Activated naive CD4-positive, alpha-beta T cell treated with anti-CD3 and anti-CD28 coated beads, Interleukin-2, amount 50 U/mL, for 24 hours (primary cell): ENCODE measurements around the gene EFEMP2.

Experiments
- H3K27ac Mint-ChIP-seq: one replicate; pipeline ENCODE4 v1.8.0; 2021; ENCODE audit warnings: mild to moderate bottlenecking, mixed read lengths
- H3K27me3 Mint-ChIP-seq: one replicate; pipeline ENCODE4 v1.8.0; 2021; ENCODE audit warnings: mixed read lengths
- H3K36me3 Mint-ChIP-seq: one replicate; pipeline ENCODE4 v1.8.0; 2021; ENCODE audit warnings: mixed read lengths
- H3K4me1 Mint-ChIP-seq: one replicate; pipeline ENCODE4 v1.8.0; 2021; ENCODE audit warnings: mixed read lengths
- H3K4me3 Mint-ChIP-seq: one replicate; pipeline ENCODE4 v1.8.0; 2021; ENCODE audit warnings: mild to moderate bottlenecking, mixed read lengths
- H3K9me3 Mint-ChIP-seq: one replicate; pipeline ENCODE4 v1.8.0; 2021; ENCODE audit warnings: mixed read lengths

EFEMP2 gene

GRCh38 chr11:65872586-65873317 lies at the start of gene EFEMP2:
Gene EFEMP2, minus strand, starts transcription at chr11:65872800. Its CDS starts 446 bp downstream, at chr11:65872354.
- no peaks in the 10 kb centered on the region for H3K27me3 Mint-ChIP-seq
- peak within 1 kb of the TSS; percentile 92 for H3K4me3 Mint-ChIP-seq
- H3K36me3 Mint-ChIP-seq = no peaks in the 10 kb centered on the region
- H3K9me3 Mint-ChIP-seq = no peaks in the 10 kb centered on the region
- peak within 1 kb of the TSS; percentile 91 for H3K27ac Mint-ChIP-seq
- peaks cover 18% of the 10 kb centered on the region for H3K4me1 Mint-ChIP-seq

GRCh38 chr11:65921876-65922275 lies 49.3 kb upstream of the EFEMP2 start:
- no peak overlapping the region for H3K4me3 Mint-ChIP-seq
- no peaks in the 10 kb centered on the region for H3K9me3 Mint-ChIP-seq
- H3K27me3 Mint-ChIP-seq = no peaks in the 10 kb centered on the region
- H3K27ac Mint-ChIP-seq = no peak overlapping the region
- H3K36me3 Mint-ChIP-seq = peaks cover 6% of the 10 kb centered on the region
- H3K4me1 Mint-ChIP-seq = peaks cover 34% of the 10 kb centered on the region

- Mint-ChIP-seq H3K9me3 (no peaks in the 10 kb centered on the region), H3K27me3 (no peaks in the 10 kb centered on the region), H3K27ac (no peak overlapping the region), H3K36me3 (peaks cover 6% of the 10 kb centered on the region), H3K4me3 (peak overlapping the region; percentile 91), H3K4me1 (peaks cover 41% of the 10 kb centered on the region)
Observed at GRCh38 chr11:65921033-65921555, 48.5 kb upstream of the EFEMP2 start.

- peaks cover 46% of the 10 kb centered on the region for H3K4me1 Mint-ChIP-seq
- no peaks in the 10 kb centered on the region for H3K9me3 Mint-ChIP-seq
- H3K4me3 Mint-ChIP-seq = peak overlapping the region; percentile 91
- no peaks in the 10 kb centered on the region for H3K27me3 Mint-ChIP-seq
- H3K27ac Mint-ChIP-seq = peak overlapping the region; percentile 80
- H3K36me3 Mint-ChIP-seq = peaks cover 6% of the 10 kb centered on the region
Observed at GRCh38 chr11:65920372-65920802, 47.8 kb upstream of the EFEMP2 start.

- H3K27ac Mint-ChIP-seq = peak overlapping the region; percentile 90
- H3K9me3 Mint-ChIP-seq = no peaks in the 10 kb centered on the region
- peak overlapping the region; percentile 91 for H3K4me3 Mint-ChIP-seq
- H3K27me3 Mint-ChIP-seq = no peaks in the 10 kb centered on the region
- peaks cover 52% of the 10 kb centered on the region for H3K4me1 Mint-ChIP-seq
- H3K36me3 Mint-ChIP-seq = peaks cover 6% of the 10 kb centered on the region
Observed at GRCh38 chr11:65919573-65920371, 47.2 kb upstream of the EFEMP2 start.

GRCh38 chr11:65919141-65919572 lies 46.6 kb upstream of the EFEMP2 start, which contains the start of gene DRAP1:
Gene DRAP1, plus strand, starts transcription at chr11:65919426. Its CDS starts 76 bp downstream, at chr11:65919502.
- H3K4me3 Mint-ChIP-seq = peak within 1 kb of the TSS; percentile 91
- no peaks in the 10 kb centered on the region for H3K9me3 Mint-ChIP-seq
- peak within 1 kb of the TSS; percentile 90 for H3K27ac Mint-ChIP-seq
- no peaks in the 10 kb centered on the region for H3K27me3 Mint-ChIP-seq
- peaks cover 6% of the 10 kb centered on the region for H3K36me3 Mint-ChIP-seq
- H3K4me1 Mint-ChIP-seq = peaks cover 57% of the 10 kb centered on the region

DNA sequence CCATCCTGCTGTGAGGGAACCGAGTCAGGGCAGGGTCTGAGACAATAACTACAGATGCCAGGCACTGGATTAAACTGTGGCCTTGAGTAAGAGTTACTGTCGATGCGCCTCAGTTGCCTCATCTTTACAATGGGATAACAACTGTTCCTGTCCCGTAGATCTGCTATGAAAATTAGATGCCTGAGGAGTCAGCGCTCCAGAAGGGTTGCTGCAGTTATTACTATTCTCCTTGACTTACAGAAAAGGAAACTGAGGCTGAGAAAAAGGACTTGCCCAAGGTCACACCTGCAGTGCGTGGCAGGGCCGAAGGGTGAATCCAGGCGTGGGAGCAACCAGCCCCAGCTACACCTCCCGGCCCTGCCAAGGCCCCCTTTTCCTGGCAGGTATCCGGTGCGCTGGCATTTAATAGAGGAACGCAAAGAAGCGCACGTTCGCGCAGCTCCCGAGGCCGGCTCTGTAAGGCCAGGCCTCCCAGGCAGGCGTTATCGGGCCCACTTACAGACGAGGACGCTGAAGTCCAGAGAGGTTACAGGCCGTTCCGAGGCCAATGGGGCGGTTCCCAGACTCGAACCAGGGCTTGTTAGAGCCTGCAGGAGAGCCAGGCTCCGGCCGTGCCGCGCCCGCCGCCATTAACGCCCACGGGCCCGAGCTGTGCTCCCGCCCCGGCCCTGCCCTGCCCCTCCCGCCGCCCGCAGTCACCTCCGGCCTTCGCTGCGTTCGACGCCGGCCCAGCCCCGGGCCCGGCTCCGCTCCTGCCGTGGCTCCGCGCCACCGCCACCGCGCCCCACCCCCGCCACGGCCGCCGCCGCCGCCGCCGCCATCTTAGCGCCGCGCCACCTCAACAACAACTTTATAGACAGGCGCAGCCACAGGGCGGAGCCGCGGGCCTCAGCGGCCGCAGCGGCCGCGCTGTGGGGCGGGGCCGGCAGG lies 45.9 kb upstream of the EFEMP2 start, which contains the start of gene C11orf68:
C11orf68 (minus strand) TSS at position 852 of the 930 bp plus-strand sequence; CDS start at position 821, 31 bp downstream.
- H3K4me1 Mint-ChIP-seq = peaks cover 55% of the 10 kb centered on the region
- no peaks in the 10 kb centered on the region for H3K27me3 Mint-ChIP-seq
- peak within 1 kb of the TSS; percentile 91 for H3K4me3 Mint-ChIP-seq
- no peaks in the 10 kb centered on the region for H3K9me3 Mint-ChIP-seq
- peak within 1 kb of the TSS; percentile 90 for H3K27ac Mint-ChIP-seq
- H3K36me3 Mint-ChIP-seq = peaks cover 6% of the 10 kb centered on the region

GRCh38 chr11:65917434-65918210 lies 45.0 kb upstream of the EFEMP2 start:
- Mint-ChIP-seq H3K27ac (no peak overlapping the region), H3K27me3 (no peaks in the 10 kb centered on the region), H3K9me3 (no peaks in the 10 kb centered on the region), H3K4me3 (peak overlapping the region; percentile 86), H3K36me3 (peaks cover 2% of the 10 kb centered on the region), H3K4me1 (peaks cover 49% of the 10 kb centered on the region)

DNA sequence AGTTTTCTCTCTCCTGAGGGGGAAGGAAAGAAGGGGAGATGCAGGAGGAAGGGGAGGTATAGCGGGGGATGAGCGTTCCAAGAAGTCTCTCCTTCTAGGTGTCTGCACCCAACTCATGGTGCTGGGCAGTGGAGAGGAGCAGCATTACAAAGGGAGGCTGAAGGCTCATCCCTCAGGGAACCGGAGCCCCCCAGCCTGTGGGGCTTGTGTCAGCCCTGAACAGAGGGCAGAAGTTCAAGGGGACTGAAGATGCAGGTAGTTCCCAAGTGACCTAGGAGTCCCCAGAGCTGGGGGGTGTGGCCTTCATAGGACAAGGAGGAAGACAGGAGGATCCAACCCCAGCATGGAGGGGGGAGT lies 44.5 kb upstream of the EFEMP2 start:
- H3K36me3 Mint-ChIP-seq = peaks cover under 1% of the 10 kb centered on the region

GRCh38 chr11:65916391-65916790 lies 43.8 kb upstream of the EFEMP2 start:
- peak overlapping the region; percentile 86 for H3K4me3 Mint-ChIP-seq
- H3K36me3 Mint-ChIP-seq = no peaks in the 10 kb centered on the region
- H3K27ac Mint-ChIP-seq = peak overlapping the region; percentile 66
- no peaks in the 10 kb centered on the region for H3K27me3 Mint-ChIP-seq
- H3K4me1 Mint-ChIP-seq = peaks cover 42% of the 10 kb centered on the region
- H3K9me3 Mint-ChIP-seq = no peaks in the 10 kb centered on the region

More for the DNA sequence above, 44.5 kb upstream of the EFEMP2 start:
- Mint-ChIP-seq H3K4me1 (peaks cover 43% of the 10 kb centered on the region), H3K27ac (peak overlapping the region; percentile 66), H3K27me3 (no peaks in the 10 kb centered on the region), H3K9me3 (no peaks in the 10 kb centered on the region), H3K4me3 (peak overlapping the region; percentile 86)

- Mint-ChIP-seq H3K36me3 (no peaks in the 10 kb centered on the region), H3K27me3 (no peaks in the 10 kb centered on the region), H3K9me3 (no peaks in the 10 kb centered on the region), H3K4me3 (no peak overlapping the region), H3K27ac (no peak overlapping the region), H3K4me1 (peaks cover 42% of the 10 kb centered on the region)
Observed at GRCh38 chr11:65915821-65916251, 43.2 kb upstream of the EFEMP2 start.

GRCh38 chr11:65915101-65915820 lies 42.7 kb upstream of the EFEMP2 start:
- peaks cover 36% of the 10 kb centered on the region for H3K4me1 Mint-ChIP-seq
- no peaks in the 10 kb centered on the region for H3K9me3 Mint-ChIP-seq
- no peak overlapping the region for H3K27ac Mint-ChIP-seq
- peak overlapping the region; percentile 6 for H3K4me3 Mint-ChIP-seq
- no peaks in the 10 kb centered on the region for H3K27me3 Mint-ChIP-seq
- H3K36me3 Mint-ChIP-seq = no peaks in the 10 kb centered on the region

- Mint-ChIP-seq H3K4me1 (peaks cover 36% of the 10 kb centered on the region), H3K27me3 (no peaks in the 10 kb centered on the region), H3K9me3 (no peaks in the 10 kb centered on the region), H3K27ac (no peak overlapping the region), H3K4me3 (no peak overlapping the region), H3K36me3 (no peaks in the 10 kb centered on the region)
Observed at GRCh38 chr11:65912845-65913244, 40.2 kb upstream of the EFEMP2 start.
